H1 (cell line): ENCODE results near the gene BIRC5. TPM values are rescaled to one million over a fixed set of nuclear protein-coding genes. Genes with fewer than 3 reads are reported as not detected.
A peak's percentile ranks its signal among the peaks of the same experiment; 100 is the strongest.

ENCODE experiments used
- CTCF ChIA-PET: fragments of 300-600 bp; sonication (Branson Sonifier 250); formaldehyde crosslinking; loops from one replicate; lab custom pipeline; 2021; ENCODE audit not compliant: partially characterized antibody; lab: Charles Lee
- POLR2A ChIA-PET: fragments of 300-600 bp; sonication (Branson Sonifier 250); formaldehyde crosslinking; loops from one replicate; lab custom pipeline; 2021; ENCODE audit warnings: inconsistent platforms; ENCODE audit not compliant: partially characterized antibody; lab: Charles Lee
- DNase-seq, 2 experiments: peaks; one replicate each; pipeline versions ENCODE4 v3.0.0 to v3.0.0-alpha.2; 2010 to 2022; ENCODE audit warnings: low spot score in 2 of 2, low read depth in 1 of 2, mixed read lengths in 1 of 2
- FAIRE-seq: peaks from 2 replicates; lab custom pipeline; 2011; peaks lifted over from hg19 to GRCh38; lab: Jason Lieb, UNC
- H2AFZ ChIP-seq: 2 replicates; pipeline ENCODE4 v1.8.1; 2012; ENCODE audit warnings: low read length, inconsistent platforms
- H2AK5ac ChIP-seq: 2 replicates; pipeline ENCODE4 v1.6.1; 2013; ENCODE audit warnings: low read depth, low read length
- H2BK120ac ChIP-seq: replicated peaks from 2 replicates; pipeline ENCODE3; 2013; ENCODE audit warnings: low read depth, low read length, inconsistent platforms
- H2BK12ac ChIP-seq: 2 replicates; pipeline ENCODE4 v1.6.1; 2013; ENCODE audit warnings: low read depth, low read length
- H2BK15ac ChIP-seq: 2 replicates; pipeline ENCODE4 v1.6.1; 2013; ENCODE audit warnings: low read length
- H2BK20ac ChIP-seq: 2 replicates; pipeline ENCODE4 v1.6.1; 2013; ENCODE audit warnings: low read length
- H2BK5ac ChIP-seq: 2 replicates; pipeline ENCODE4 v1.6.1; 2013; ENCODE audit warnings: low read depth, low read length
- H3K14ac ChIP-seq: 2 replicates; pipeline ENCODE4 v1.6.1; 2013; ENCODE audit warnings: inconsistent platforms; ENCODE audit not compliant: insufficient read length
- H3K18ac ChIP-seq: 2 replicates; pipeline ENCODE4 v1.6.1; 2013; ENCODE audit warnings: low read length; ENCODE audit errors: extremely low read depth
- H3K23ac ChIP-seq: 2 replicates; pipeline ENCODE4 v1.6.1; 2013; ENCODE audit warnings: inconsistent platforms; ENCODE audit not compliant: insufficient read length
- H3K23me2 ChIP-seq: 2 replicates; pipeline ENCODE4 v1.6.1; 2013; ENCODE audit warnings: low read depth, low read length
- H3K27ac ChIP-seq: 2 replicates; pipeline ENCODE4 v1.6.1; 2011; ENCODE audit warnings: low read depth, low read length, inconsistent platforms
- H3K27me3 ChIP-seq, 4 experiments: replicated peaks in 1 of 4; 1 replicate in 1 of 4; 2 replicates in 3 of 4; pipeline versions ENCODE4 v1.6.1 to v1.8.1; 2011 to 2013; ENCODE audit warnings: low read length in 3 of 4, mild to moderate bottlenecking in 3 of 4, inconsistent platforms in 2 of 4, mixed read lengths in 2 of 4, moderate library complexity in 1 of 4; ENCODE audit not compliant: control insufficient read depth in 3 of 4, insufficient read depth in 3 of 4; ENCODE audit errors: extremely low read depth in 1 of 4
- H3K36me3 ChIP-seq, 4 experiments: 2 replicates each; pipeline versions ENCODE4 v1.6.1 to v1.8.1; 2011 to 2013; ENCODE audit warnings: mild to moderate bottlenecking in 4 of 4, low read length in 3 of 4, moderate library complexity in 2 of 4, control low read depth in 1 of 4, inconsistent platforms in 1 of 4; ENCODE audit not compliant: insufficient read depth in 4 of 4, control insufficient read depth in 2 of 4
- H3K4ac ChIP-seq: replicated peaks from 2 replicates; pipeline ENCODE3; 2013; ENCODE audit warnings: low read length, low read depth, mixed read lengths, inconsistent platforms; ENCODE audit not compliant: insufficient read length
- H3K4me1 ChIP-seq, 4 experiments: replicated peaks in 1 of 4; 1 replicate in 1 of 4; 2 replicates in 3 of 4; pipeline versions ENCODE4 v1.6.1 to v1.8.1; 2011 to 2013; ENCODE audit warnings: low read length in 3 of 4, inconsistent platforms in 2 of 4, mixed read lengths in 1 of 4; ENCODE audit not compliant: insufficient read depth in 4 of 4, control insufficient read depth in 3 of 4
- H3K4me2 ChIP-seq, 2 experiments: 2 replicates each; pipeline versions ENCODE4 v1.6.1 to v1.8.1; 2011 to 2013; ENCODE audit warnings: low read depth in 2 of 2, low read length in 2 of 2, control low read depth in 1 of 2, inconsistent platforms in 1 of 2, mild to moderate bottlenecking in 1 of 2; ENCODE audit not compliant: insufficient read depth in 1 of 2
- H3K4me3 ChIP-seq, 4 experiments: fragments of 200-600, 300-600 bp in 1 of 4; sonication (generic), shearing (Covaris generic), sonication (Bioruptor Twin) in 1 of 4; 2 replicates each; pipeline versions ENCODE4 v1.5.1 to v1.8.1; 2011 to 2016; ENCODE audit warnings: low read length in 4 of 4, low read depth in 3 of 4, control low read depth in 2 of 4, inconsistent platforms in 2 of 4, mild to moderate bottlenecking in 2 of 4, mixed read lengths in 1 of 4, moderate library complexity in 1 of 4; ENCODE audit not compliant: insufficient read depth in 2 of 4; ENCODE audit errors: extremely low read depth in 1 of 4
- H3K56ac ChIP-seq: replicated peaks from 2 replicates; pipeline ENCODE3; 2013; ENCODE audit warnings: low read depth, mild to moderate bottlenecking, mixed read lengths, low read length, inconsistent platforms; ENCODE audit not compliant: insufficient read length
- H3K79me1 ChIP-seq: 2 replicates; pipeline ENCODE4 v1.6.1; 2013; ENCODE audit warnings: low read depth, low read length, control low read depth
- H3K79me2 ChIP-seq, 2 experiments: 2 replicates each; pipeline versions ENCODE4 v1.6.1 to v1.8.1; 2012 to 2013; ENCODE audit warnings: low read length in 2 of 2, mild to moderate bottlenecking in 2 of 2, inconsistent platforms in 1 of 2; ENCODE audit not compliant: insufficient read depth in 2 of 2, control insufficient read depth in 1 of 2
- H3K9ac ChIP-seq, 4 experiments: replicated peaks in 1 of 4; 1 replicate in 1 of 4; 2 replicates in 3 of 4; pipeline versions ENCODE4 v1.6.1 to v1.8.1; 2011 to 2013; ENCODE audit warnings: low read depth in 3 of 4, low read length in 3 of 4, control low read depth in 2 of 4, mild to moderate bottlenecking in 2 of 4, moderate library complexity in 2 of 4, inconsistent platforms in 1 of 4; ENCODE audit errors: extremely low read depth in 1 of 4
- H3K9me3 ChIP-seq, 2 experiments: 2 replicates each; pipeline versions ENCODE4 v1.6.1 to v1.8.1; 2012 to 2013; ENCODE audit warnings: mild to moderate bottlenecking in 2 of 2, moderate library complexity in 2 of 2, control low read depth in 1 of 2, inconsistent platforms in 1 of 2, low read depth in 1 of 2, low read length in 1 of 2, mixed read lengths in 1 of 2; ENCODE audit not compliant: insufficient read depth in 2 of 2
- H4K20me1 ChIP-seq, 2 experiments: replicated peaks in 1 of 2; 2 replicates each; pipeline versions ENCODE3 to v1.8.1; 2011 to 2013; ENCODE audit warnings: inconsistent platforms in 2 of 2, low read length in 2 of 2, mild to moderate bottlenecking in 1 of 2; ENCODE audit not compliant: insufficient read depth in 2 of 2, control insufficient read depth in 1 of 2
- H4K5ac ChIP-seq: 2 replicates; pipeline ENCODE4 v1.6.1; 2013; ENCODE audit warnings: low read length, low read depth, mixed read lengths, inconsistent platforms; ENCODE audit not compliant: insufficient read length
- H4K8ac ChIP-seq: 2 replicates; pipeline ENCODE4 v1.8.0; 2013; ENCODE audit warnings: mild to moderate bottlenecking, moderate library complexity, low read length, inconsistent platforms; ENCODE audit not compliant: insufficient read depth; ENCODE audit errors: extremely low read depth
- H4K91ac ChIP-seq: replicated peaks from 2 replicates; pipeline ENCODE3; 2013; ENCODE audit warnings: low read length, mixed read lengths, inconsistent platforms; ENCODE audit not compliant: insufficient read length
- MAX ChIP-seq: IDR thresholded peaks from 2 replicates; pipeline ENCODE4 v1.6.1; 2012; ENCODE audit warnings: inconsistent platforms
- WGBS, 2 experiments: shearing (Covaris generic) in 1 of 2; methylation state at CpG; one replicate each; pipeline versions ENCODE4 v1.1.6 to v1.1.7; 2013 to 2015; ENCODE audit warnings: low lambda C conversion rate in 2 of 2, mixed read lengths in 2 of 2, inconsistent platforms in 1 of 2, low coverage in 1 of 2, missing lambda C conversion rate in 1 of 2; ENCODE audit not compliant: insufficient replicate concordance in 2 of 2, insufficient coverage in 1 of 2, insufficient read length in 1 of 2; ENCODE audit errors: extremely low coverage in 1 of 2, missing lambda C conversion rate in 1 of 2; 5-methylcytosine and 5-hydroxymethylcytosine counted together
- polyA plus RNA-seq, 7 experiments: library from polyadenylated mRNA; depleted of rRNA in 3 of 7; stranded (reverse) in 5 of 7; unstranded in 2 of 7; fragments of >200 nt in 5 of 7; fragments of 200-250 nt in 2 of 7; gene quantifications; 1 replicate in 5 of 7; 2 replicates in 1 of 7; 4 replicates in 1 of 7; pipeline versions ENCODE4 v1.2.1 to v1.2.3, GENCODE V29; 2011 to 2013; ENCODE audit warnings: missing spikeins in 2 of 7, mixed read lengths in 2 of 7
- total RNA-seq: library from RNA; stranded (reverse); fragmentation: NEBNext Ultra II Directional; extraction: Animal tissue kit (Norgen Biotek cat#: 25700); gene quantifications from 2 replicates; pipeline ENCODE4 v1.2.1, GENCODE V29; 2021

BIRC5 gene
- total and polyA plus RNA-seq, 2 of the 8 experiments (the other 6 are each of a cell fraction or from before 2014, with no cell fraction given): 42.2 to 108 TPM

- Histone ChIP-seq H3K18ac (no peak overlapping the region), H4K91ac (no peak overlapping the region), H3K27ac (no peak overlapping the region), H3K4ac (peak overlapping the region; percentile 38), H4K20me1 (peaks cover 0 to 2% of the 10 kb centered on the region in 2 experiments), H3K4me3 (no peak overlapping the region), H2BK120ac (no peak overlapping the region), H3K56ac (no peak overlapping the region), H2BK5ac (no peak overlapping the region), H3K4me1 (peaks cover 0 to 8% (median 5%) of the 10 kb centered on the region in 4 experiments; a peak in 5 of 7 replicates), H2AK5ac (no peak overlapping the region), H2BK20ac (no peak overlapping the region), H3K79me2 (no peaks in the 10 kb centered on the region), H3K4me2 (no peak overlapping the region), H4K5ac (no peak overlapping the region), H3K23ac (no peak overlapping the region), H3K36me3 (no peaks in the 10 kb centered on the region), H3K9me3 (no peaks in the 10 kb centered on the region), H3K79me1 (no peaks in the 10 kb centered on the region), H3K27me3 (peaks cover 0 to 27% (median 22%) of the 10 kb centered on the region in 4 experiments; a peak in 6 of 7 replicates), H3K14ac (no peak overlapping the region), H2BK15ac (no peak overlapping the region), H2BK12ac (no peak overlapping the region), H3K23me2 (peaks cover 5% of the 10 kb centered on the region; the same call in 1 of the 2 replicates), H3K9ac (no peak overlapping the region), H2AFZ (no peak overlapping the region), H4K8ac (peak overlapping the region; percentile 71)
- 91% methylated on average over 9 of the region's 10 CpGs; no CpG with 5 or more reads in 1 of the 2 experiments for WGBS, 2 experiments
- FAIRE-seq (no peak), DNase-seq (no peak)
- TF ChIP-seq MAX: no peak
- ChIA-PET CTCF (interaction anchor here (1.6 to 4.6 kb wide), 2 partner anchors 17 to 21 kb away, joined by 3 to 24 read pairs; no protein-coding TSS in a partner anchor), POLR2A (interaction anchor here (1.5 kb wide), 1 partner anchor 47 kb away, joined by 4 read pairs; the partner anchor contains the start of gene TK1)
These were observed 19.6 kb downstream of the BIRC5 start for GRCh38 chr17:78233678-78234077.
